WTC11 (cell line): ENCODE data around the gene ABCB6. TPM values are rescaled to one million over a fixed set of nuclear protein-coding genes. Genes with fewer than 3 reads are reported as not detected.
A peak's percentile ranks its signal among the peaks of the same experiment; 100 is the strongest.

Experiments
- ATAC-seq: fragments of 200-7000 bp; cut with Tn5 transposase; 2 replicates; pipeline ENCODE4 v1.10.0; 2021; ENCODE audit warnings: mild to moderate bottlenecking, moderate library complexity
- CTCF ChIA-PET: fragments of 300-600 bp; sonication (Branson Sonifier 250); formaldehyde crosslinking; loops from one replicate; lab custom pipeline; 2021; ENCODE audit warnings: antibody characterized with exemption; lab: Charles Lee
- POLR2A ChIA-PET: fragments of 350-600 bp; sonication (Branson Sonifier 250); formaldehyde crosslinking; loops from one replicate; lab custom pipeline; 2021; ENCODE audit warnings: antibody characterized with exemption; lab: Charles Lee
- DNase-seq: peaks from one replicate; pipeline ENCODE4 v3.0.0; 2021; ENCODE audit warnings: low spot score
- H3K27ac Mint-ChIP-seq: 2 replicates; pipeline ENCODE4 v1.8.0; 2021; ENCODE audit warnings: mixed read lengths
- H3K27me3 Mint-ChIP-seq: 2 replicates; pipeline ENCODE4 v1.8.0; 2021; ENCODE audit warnings: low read depth, mild to moderate bottlenecking, moderate library complexity, mixed read lengths
- H3K36me3 Mint-ChIP-seq: 2 replicates; pipeline ENCODE4 v1.8.0; 2021; ENCODE audit warnings: mixed read lengths
- H3K4me1 Mint-ChIP-seq: 2 replicates; pipeline ENCODE4 v1.8.0; 2022; ENCODE audit warnings: mixed read lengths
- H3K4me3 Mint-ChIP-seq: 2 replicates; pipeline ENCODE4 v1.8.0; 2021; ENCODE audit warnings: mild to moderate bottlenecking, moderate library complexity, mixed read lengths
- H3K9me3 Mint-ChIP-seq: 2 replicates; pipeline ENCODE4 v1.8.0; 2021; ENCODE audit warnings: mixed read lengths
- CBFB ChIP-seq: sonication (generic); formaldehyde crosslinking; IDR thresholded peaks from 2 replicates; pipeline ENCODE4 v1.8.1; 2022; ENCODE audit warnings: mild to moderate bottlenecking, low read depth, missing genetic modification reagents
- ELF4 ChIP-seq: sonication (generic); formaldehyde crosslinking; IDR thresholded peaks from 2 replicates; pipeline ENCODE4 v1.8.1; 2022; ENCODE audit warnings: low read depth, mild to moderate bottlenecking, moderate library complexity, missing genetic modification reagents
- FOXK1 ChIP-seq: sonication (generic); formaldehyde crosslinking; IDR thresholded peaks from 2 replicates; pipeline ENCODE4 v1.8.0; 2022; ENCODE audit warnings: mild to moderate bottlenecking, moderate library complexity, missing genetic modification reagents
- JUN ChIP-seq: sonication (generic); formaldehyde crosslinking; IDR thresholded peaks from 2 replicates; pipeline ENCODE4 v1.8.0; 2023; ENCODE audit warnings: mild to moderate bottlenecking, missing genetic modification reagents
- NFE2L1 ChIP-seq: sonication (generic); formaldehyde crosslinking; IDR thresholded peaks from 2 replicates; pipeline ENCODE4 v1.8.1; 2023; ENCODE audit warnings: missing genetic modification reagents
- NFYB ChIP-seq: sonication (generic); formaldehyde crosslinking; conservative IDR thresholded peaks from 2 replicates; pipeline ENCODE4 v1.8.0; 2022; ENCODE audit warnings: low read depth, missing genetic modification reagents
- PRRX2 ChIP-seq: fragments of 250-450 bp; sonication (Bioruptor Pico); IDR thresholded peaks from 2 replicates; pipeline ENCODE4 v1.8.0; 2021; ENCODE audit warnings: mild to moderate bottlenecking
- SP1 ChIP-seq: sonication (generic); formaldehyde crosslinking; conservative IDR thresholded peaks from 2 replicates; pipeline ENCODE4 v1.8.1; 2022; ENCODE audit warnings: missing genetic modification reagents
- ZNF121 ChIP-seq: sonication (generic); formaldehyde crosslinking; IDR thresholded peaks from 2 replicates; pipeline ENCODE4 v1.8.0; 2023; ENCODE audit warnings: missing genetic modification reagents
- ZNF232 ChIP-seq: sonication (generic); formaldehyde crosslinking; IDR thresholded peaks from 2 replicates; pipeline ENCODE4 v1.8.0; 2022; ENCODE audit warnings: mild to moderate bottlenecking, missing genetic modification reagents
- ZNF416 ChIP-seq: fragments of 250-450 bp; sonication (Bioruptor Pico); IDR thresholded peaks from 2 replicates; pipeline ENCODE4 v1.9.0; 2021; ENCODE audit warnings: mild to moderate bottlenecking, inconsistent platforms
- ZNF423 ChIP-seq: fragments of 250-450 bp; sonication (Bioruptor Pico); IDR thresholded peaks from 2 replicates; pipeline ENCODE4 v2.1.2; 2022; ENCODE audit warnings: mild to moderate bottlenecking, moderate library complexity
- total RNA-seq: library from RNA; stranded (reverse); gene quantifications from 3 replicates; pipeline ENCODE4 v1.2.3, GENCODE V29; 2021
- TF ChIP-seq, protein P1 (sequence below): fragments of 250-450 bp; sonication (Bioruptor Pico); IDR thresholded peaks from 2 replicates; pipeline ENCODE4 v1.9.0; 2021; ENCODE audit warnings: moderate library complexity, mild to moderate bottlenecking, inconsistent platforms, borderline replicate concordance
- TF ChIP-seq, protein P2 (sequence below): fragments of 250-450 bp; sonication (Bioruptor Pico); IDR thresholded peaks from 2 replicates; pipeline ENCODE4 v1.9.0; 2021; ENCODE audit warnings: mild to moderate bottlenecking
- TF ChIP-seq, protein P3 (sequence below): sonication (generic); formaldehyde crosslinking; IDR thresholded peaks from 2 replicates; pipeline ENCODE4 v1.8.1; 2023; ENCODE audit warnings: mild to moderate bottlenecking, missing genetic modification reagents, moderate library complexity
- TF ChIP-seq, protein P4 (sequence below): fragments of 250-450 bp; sonication (Bioruptor Pico); IDR thresholded peaks from 2 replicates; pipeline ENCODE4 v1.9.0; 2021; ENCODE audit warnings: mild to moderate bottlenecking
- TF ChIP-seq, protein P5 (sequence below): sonication (generic); formaldehyde crosslinking; IDR thresholded peaks from 2 replicates; pipeline ENCODE4 v1.8.0; 2023; ENCODE audit warnings: mild to moderate bottlenecking, missing genetic modification reagents
- TF ChIP-seq, protein P6 (sequence below): fragments of 250-450 bp; sonication (Bioruptor Pico); IDR thresholded peaks from 2 replicates; pipeline ENCODE4 v2.1.2; 2022; ENCODE audit warnings: mild to moderate bottlenecking, moderate library complexity
- TF ChIP-seq, protein P7 (sequence below): sonication (generic); formaldehyde crosslinking; IDR thresholded peaks from 2 replicates; pipeline ENCODE4 v1.8.0; 2022; ENCODE audit warnings: mild to moderate bottlenecking, missing genetic modification reagents
- TF ChIP-seq, protein P8 (sequence below): sonication (generic); formaldehyde crosslinking; IDR thresholded peaks from 2 replicates; pipeline ENCODE4 v1.8.1; 2022; ENCODE audit warnings: mild to moderate bottlenecking, moderate library complexity, missing genetic modification reagents
- TF ChIP-seq, protein P9 (sequence below): sonication (generic); formaldehyde crosslinking; IDR thresholded peaks from 2 replicates; pipeline ENCODE4 v1.8.1; 2023; ENCODE audit warnings: mild to moderate bottlenecking, missing genetic modification reagents, moderate library complexity

ABCB6 gene
- total RNA-seq, 1 experiment from 2014 or later: 44.8 TPM

DNA sequence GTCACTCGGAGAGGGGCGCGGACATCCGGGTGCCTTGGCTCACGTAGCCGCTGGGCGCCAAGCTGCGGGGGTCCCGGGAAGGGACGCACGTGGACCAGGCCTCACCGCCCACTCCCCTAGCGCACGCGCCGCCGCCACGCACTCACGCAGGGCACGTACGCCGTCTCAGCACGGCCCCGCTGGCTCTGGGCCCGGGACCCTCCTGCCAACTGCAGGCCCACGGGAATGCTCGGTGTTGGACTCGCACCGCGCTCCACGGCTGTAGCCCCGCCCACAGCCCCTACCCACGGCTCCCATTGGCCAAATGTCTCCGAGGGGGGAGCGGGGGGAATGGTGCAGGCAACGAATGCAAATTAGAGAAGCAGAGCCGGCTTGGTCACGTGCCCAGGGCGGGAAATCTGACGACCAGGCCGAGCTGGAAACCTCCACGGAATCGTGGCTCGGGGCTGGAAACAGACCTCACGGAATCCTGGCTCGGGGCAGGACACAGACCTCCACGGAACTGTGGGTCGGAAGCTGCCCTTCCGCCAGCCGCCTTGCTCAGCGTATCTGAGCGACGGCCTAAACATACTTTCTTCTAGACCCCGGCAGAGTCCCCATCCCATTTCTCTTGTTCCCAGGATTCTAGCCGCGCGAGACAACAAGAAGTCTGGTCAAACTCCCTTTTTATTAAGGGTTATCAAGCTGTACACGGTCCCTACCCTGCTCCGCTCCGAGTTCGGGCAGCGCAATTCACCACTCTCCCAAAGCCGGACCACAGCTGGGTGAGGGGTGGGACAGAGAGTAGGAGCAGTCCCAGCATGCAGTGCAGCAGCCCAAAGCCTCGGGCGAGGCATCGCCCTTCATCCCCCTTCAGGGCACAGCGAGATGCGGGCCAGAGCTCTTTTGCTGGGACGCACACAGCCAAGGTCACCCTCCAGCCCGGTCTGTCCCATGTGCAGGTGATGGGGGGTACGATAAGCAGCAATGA lies at the start of gene ABCB6 (continued):
- peak; percentile 75 for TF ChIP-seq SP1
- TF ChIP-seq, protein P1, sequence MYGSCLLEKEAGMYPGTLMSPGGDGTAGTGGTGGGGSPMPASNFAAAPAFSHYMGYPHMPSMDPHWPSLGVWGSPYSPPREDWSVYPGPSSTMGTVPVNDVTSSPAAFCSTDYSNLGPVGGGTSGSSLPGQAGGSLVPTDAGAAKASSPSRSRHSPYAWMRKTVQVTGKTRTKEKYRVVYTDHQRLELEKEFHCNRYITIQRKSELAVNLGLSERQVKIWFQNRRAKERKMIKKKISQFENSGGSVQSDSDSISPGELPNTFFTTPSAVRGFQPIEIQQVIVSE: no peak
- 0 out of 2 replicates have a peak, but pooled peaks have one; percentile 29 for TF ChIP-seq ZNF416 (CRISPR knock-in tag)
- TF ChIP-seq FOXK1 (CRISPR knock-in tag): peak; percentile 83

DNA sequence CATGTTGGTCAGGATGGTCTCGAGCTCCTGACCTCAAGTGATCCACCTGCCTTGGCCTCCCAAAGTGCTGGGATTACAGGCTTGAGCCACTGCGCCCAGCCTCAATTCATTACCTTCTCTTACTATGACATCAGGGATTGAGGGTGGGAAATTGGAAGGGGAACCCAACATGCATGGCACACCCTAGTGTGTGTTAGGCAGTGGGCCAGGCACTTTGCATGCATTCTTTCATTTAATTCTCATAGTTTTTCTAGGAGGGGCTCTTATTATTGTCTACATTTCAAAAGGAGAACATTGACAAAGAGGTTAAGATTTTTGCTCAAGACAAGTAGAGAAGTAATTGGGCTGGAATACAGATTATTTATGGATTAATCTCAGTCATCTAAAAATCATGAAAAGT lies 49.5 kb upstream of the ABCB6 start:
- no peaks in the 10 kb centered on the region for H3K36me3 Mint-ChIP-seq
- no peak for ATAC-seq
- TF ChIP-seq, protein P2, sequence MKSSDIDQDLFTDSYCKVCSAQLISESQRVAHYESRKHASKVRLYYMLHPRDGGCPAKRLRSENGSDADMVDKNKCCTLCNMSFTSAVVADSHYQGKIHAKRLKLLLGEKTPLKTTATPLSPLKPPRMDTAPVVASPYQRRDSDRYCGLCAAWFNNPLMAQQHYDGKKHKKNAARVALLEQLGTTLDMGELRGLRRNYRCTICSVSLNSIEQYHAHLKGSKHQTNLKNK (CRISPR knock-in tag): no peak
- TF ChIP-seq ZNF416 (CRISPR knock-in tag): no peak
- TF ChIP-seq, protein P3, sequence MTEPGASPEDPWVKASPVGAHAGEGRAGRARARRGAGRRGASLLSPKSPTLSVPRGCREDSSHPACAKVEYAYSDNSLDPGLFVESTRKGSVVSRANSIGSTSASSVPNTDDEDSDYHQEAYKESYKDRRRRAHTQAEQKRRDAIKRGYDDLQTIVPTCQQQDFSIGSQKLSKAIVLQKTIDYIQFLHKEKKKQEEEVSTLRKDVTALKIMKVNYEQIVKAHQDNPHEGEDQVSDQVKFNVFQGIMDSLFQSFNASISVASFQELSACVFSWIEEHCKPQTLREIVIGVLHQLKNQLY (CRISPR knock-in tag): no peak
- TF ChIP-seq PRRX2 (CRISPR knock-in tag): no peak
- TF ChIP-seq, protein P4, sequence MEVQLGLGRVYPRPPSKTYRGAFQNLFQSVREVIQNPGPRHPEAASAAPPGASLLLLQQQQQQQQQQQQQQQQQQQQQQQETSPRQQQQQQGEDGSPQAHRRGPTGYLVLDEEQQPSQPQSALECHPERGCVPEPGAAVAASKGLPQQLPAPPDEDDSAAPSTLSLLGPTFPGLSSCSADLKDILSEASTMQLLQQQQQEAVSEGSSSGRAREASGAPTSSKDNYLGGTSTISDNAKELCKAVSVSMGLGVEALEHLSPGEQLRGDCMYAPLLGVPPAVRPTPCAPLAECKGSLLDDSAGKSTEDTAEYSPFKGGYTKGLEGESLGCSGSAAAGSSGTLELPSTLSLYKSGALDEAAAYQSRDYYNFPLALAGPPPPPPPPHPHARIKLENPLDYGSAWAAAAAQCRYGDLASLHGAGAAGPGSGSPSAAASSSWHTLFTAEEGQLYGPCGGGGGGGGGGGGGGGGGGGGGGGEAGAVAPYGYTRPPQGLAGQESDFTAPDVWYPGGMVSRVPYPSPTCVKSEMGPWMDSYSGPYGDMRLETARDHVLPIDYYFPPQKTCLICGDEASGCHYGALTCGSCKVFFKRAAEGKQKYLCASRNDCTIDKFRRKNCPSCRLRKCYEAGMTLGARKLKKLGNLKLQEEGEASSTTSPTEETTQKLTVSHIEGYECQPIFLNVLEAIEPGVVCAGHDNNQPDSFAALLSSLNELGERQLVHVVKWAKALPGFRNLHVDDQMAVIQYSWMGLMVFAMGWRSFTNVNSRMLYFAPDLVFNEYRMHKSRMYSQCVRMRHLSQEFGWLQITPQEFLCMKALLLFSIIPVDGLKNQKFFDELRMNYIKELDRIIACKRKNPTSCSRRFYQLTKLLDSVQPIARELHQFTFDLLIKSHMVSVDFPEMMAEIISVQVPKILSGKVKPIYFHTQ: no peak
- no peak for TF ChIP-seq ZNF423 (CRISPR knock-in tag)
- TF ChIP-seq, protein P5, sequence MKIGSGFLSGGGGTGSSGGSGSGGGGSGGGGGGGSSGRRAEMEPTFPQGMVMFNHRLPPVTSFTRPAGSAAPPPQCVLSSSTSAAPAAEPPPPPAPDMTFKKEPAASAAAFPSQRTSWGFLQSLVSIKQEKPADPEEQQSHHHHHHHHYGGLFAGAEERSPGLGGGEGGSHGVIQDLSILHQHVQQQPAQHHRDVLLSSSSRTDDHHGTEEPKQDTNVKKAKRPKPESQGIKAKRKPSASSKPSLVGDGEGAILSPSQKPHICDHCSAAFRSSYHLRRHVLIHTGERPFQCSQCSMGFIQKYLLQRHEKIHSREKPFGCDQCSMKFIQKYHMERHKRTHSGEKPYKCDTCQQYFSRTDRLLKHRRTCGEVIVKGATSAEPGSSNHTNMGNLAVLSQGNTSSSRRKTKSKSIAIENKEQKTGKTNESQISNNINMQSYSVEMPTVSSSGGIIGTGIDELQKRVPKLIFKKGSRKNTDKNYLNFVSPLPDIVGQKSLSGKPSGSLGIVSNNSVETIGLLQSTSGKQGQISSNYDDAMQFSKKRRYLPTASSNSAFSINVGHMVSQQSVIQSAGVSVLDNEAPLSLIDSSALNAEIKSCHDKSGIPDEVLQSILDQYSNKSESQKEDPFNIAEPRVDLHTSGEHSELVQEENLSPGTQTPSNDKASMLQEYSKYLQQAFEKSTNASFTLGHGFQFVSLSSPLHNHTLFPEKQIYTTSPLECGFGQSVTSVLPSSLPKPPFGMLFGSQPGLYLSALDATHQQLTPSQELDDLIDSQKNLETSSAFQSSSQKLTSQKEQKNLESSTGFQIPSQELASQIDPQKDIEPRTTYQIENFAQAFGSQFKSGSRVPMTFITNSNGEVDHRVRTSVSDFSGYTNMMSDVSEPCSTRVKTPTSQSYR: no peak
- TF ChIP-seq, protein P6, sequence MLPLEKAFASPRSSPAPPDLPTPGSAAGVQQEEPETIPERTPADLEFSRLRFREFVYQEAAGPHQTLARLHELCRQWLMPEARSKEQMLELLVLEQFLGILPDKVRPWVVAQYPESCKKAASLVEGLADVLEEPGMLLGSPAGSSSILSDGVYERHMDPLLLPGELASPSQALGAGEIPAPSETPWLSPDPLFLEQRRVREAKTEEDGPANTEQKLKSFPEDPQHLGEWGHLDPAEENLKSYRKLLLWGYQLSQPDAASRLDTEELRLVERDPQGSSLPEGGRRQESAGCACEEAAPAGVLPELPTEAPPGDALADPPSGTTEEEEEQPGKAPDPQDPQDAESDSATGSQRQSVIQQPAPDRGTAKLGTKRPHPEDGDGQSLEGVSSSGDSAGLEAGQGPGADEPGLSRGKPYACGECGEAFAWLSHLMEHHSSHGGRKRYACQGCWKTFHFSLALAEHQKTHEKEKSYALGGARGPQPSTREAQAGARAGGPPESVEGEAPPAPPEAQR (CRISPR knock-in tag): no peak
- TF ChIP-seq NFE2L1 (CRISPR knock-in tag): no peak
- no peak for TF ChIP-seq ZNF232 (CRISPR knock-in tag)
- TF ChIP-seq, protein P7, sequence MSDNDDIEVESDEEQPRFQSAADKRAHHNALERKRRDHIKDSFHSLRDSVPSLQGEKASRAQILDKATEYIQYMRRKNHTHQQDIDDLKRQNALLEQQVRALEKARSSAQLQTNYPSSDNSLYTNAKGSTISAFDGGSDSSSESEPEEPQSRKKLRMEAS: no peak
- TF ChIP-seq NFYB (CRISPR knock-in tag): no peak
- TF ChIP-seq, protein P8, sequence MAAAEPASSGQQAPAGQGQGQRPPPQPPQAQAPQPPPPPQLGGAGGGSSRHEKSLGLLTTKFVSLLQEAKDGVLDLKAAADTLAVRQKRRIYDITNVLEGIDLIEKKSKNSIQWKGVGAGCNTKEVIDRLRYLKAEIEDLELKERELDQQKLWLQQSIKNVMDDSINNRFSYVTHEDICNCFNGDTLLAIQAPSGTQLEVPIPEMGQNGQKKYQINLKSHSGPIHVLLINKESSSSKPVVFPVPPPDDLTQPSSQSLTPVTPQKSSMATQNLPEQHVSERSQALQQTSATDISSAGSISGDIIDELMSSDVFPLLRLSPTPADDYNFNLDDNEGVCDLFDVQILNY (CRISPR knock-in tag): no peak
- no peak for TF ChIP-seq ZNF121 (CRISPR knock-in tag)
- TF ChIP-seq JUN: no peak
- no peak for TF ChIP-seq CBFB
- TF ChIP-seq ELF4 (CRISPR knock-in tag): no peak
- TF ChIP-seq, protein P9, sequence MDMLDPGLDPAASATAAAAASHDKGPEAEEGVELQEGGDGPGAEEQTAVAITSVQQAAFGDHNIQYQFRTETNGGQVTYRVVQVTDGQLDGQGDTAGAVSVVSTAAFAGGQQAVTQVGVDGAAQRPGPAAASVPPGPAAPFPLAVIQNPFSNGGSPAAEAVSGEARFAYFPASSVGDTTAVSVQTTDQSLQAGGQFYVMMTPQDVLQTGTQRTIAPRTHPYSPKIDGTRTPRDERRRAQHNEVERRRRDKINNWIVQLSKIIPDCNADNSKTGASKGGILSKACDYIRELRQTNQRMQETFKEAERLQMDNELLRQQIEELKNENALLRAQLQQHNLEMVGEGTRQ (CRISPR knock-in tag): no peak
- no peak for DNase-seq
- H3K9me3 Mint-ChIP-seq: no peaks in the 10 kb centered on the region
- CTCF ChIA-PET: no interaction called here
- no peak overlapping the region for H3K4me3 Mint-ChIP-seq
- H3K27ac Mint-ChIP-seq: no peak overlapping the region
- H3K4me1 Mint-ChIP-seq: no peaks in the 10 kb centered on the region
- peaks cover 36% of the 10 kb centered on the region for H3K27me3 Mint-ChIP-seq
- POLR2A ChIA-PET: no interaction called here
